Inflammatory macrophage treated with lipopolysaccharide for 1 hour (primary cell): ENCODE measurements around the gene VAPA.

Experiments
- DNase-seq, 2 donors: peaks; one replicate each; pipeline ENCODE4 v3.0.0-alpha.2; 2020 to 2022

Gene VAPA

GRCh38 chr18:10008006-10008647, 94.3 kb downstream of the VAPA start:
- DNase-seq: no peak
